Tibial artery (tissue), 4 donors: ENCODE data around the gene MRPS23.

Experiments used
- DNase-seq, 2 donors: peaks; one replicate each; pipeline ENCODE4 v3.0.0-alpha.2; 2019
- H3K27ac ChIP-seq, 2 donors: fragments of 200-600 bp; sonication (generic) in 1 of 2; 1 replicate in 1 of 2; 2 replicates in 1 of 2; pipeline ENCODE4 v1.5.1; 2018 to 2019; ENCODE audit warnings: mild to moderate bottlenecking in 1 of 2
- H3K27me3 ChIP-seq, 2 donors: fragments of 200-600 bp; sonication (generic) in 1 of 2; one replicate each; pipeline versions ENCODE4 v1.5.1 to v1.6.0; 2016 to 2019
- H3K36me3 ChIP-seq, 3 donors: fragments of 200-600 bp; sonication (generic) in 2 of 3; one replicate each; pipeline ENCODE4 v1.5.1; 2016 to 2019; ENCODE audit warnings: mild to moderate bottlenecking in 2 of 3
- H3K4me1 ChIP-seq, 4 donors: fragments of 200-600 bp; sonication (generic) in 2 of 4; 1 replicate in 3 of 4; 2 replicates in 1 of 4; pipeline ENCODE4 v1.5.1; 2016 to 2019
- H3K4me3 ChIP-seq, 2 donors: fragments of 200-600 bp; sonication (generic) in 1 of 2; 1 replicate in 1 of 2; 2 replicates in 1 of 2; pipeline ENCODE4 v1.5.1; 2018 to 2019; ENCODE audit warnings: mild to moderate bottlenecking in 2 of 2
- H3K9me3 ChIP-seq, 3 donors: fragments of 200-600 bp; sonication (generic) in 1 of 3; one replicate each; pipeline ENCODE4 v1.5.1; 2016 to 2019
- intact Hi-C: fragments of 100-400 bp; cut with DNase I; formaldehyde crosslinking; loops from one replicate; pipeline ENCODE4 v1.15.0; 2023; ENCODE audit warnings: low total_unique reads
- TF ChIP-seq, protein P1 (sequence below), 2 experiments: fragments of 200-600 bp in 1 of 2; fragments of 450-650 bp in 1 of 2; IDR thresholded peaks; one replicate each; pipeline ENCODE4 v1.5.1; 2017 to 2019; ENCODE audit warnings: antibody characterized with exemption in 2 of 2, mild to moderate bottlenecking in 1 of 2, moderate library complexity in 1 of 2

Gene MRPS23

DNA sequence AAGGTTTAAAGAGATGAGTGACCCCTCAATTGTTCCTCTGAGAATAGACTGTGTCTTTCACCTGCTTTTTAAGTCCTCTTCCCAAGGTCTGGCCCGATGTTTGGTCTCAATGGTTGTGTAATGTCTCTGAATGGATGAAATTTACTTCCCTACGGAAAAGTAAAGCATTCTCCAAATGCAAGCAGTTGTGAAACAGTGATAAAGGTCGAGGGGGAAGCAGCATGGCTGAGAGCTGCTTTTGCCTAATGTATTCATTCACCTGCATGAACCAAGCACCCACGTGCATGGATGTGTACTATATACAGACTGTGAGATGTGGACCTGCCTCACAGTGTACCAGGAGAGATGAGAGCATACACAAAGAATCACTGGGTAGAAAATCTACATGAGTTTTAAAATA is 11.4 kb downstream of the MRPS23 start:
- H3K27ac ChIP-seq = no peak overlapping the region
- TF ChIP-seq, protein P1, sequence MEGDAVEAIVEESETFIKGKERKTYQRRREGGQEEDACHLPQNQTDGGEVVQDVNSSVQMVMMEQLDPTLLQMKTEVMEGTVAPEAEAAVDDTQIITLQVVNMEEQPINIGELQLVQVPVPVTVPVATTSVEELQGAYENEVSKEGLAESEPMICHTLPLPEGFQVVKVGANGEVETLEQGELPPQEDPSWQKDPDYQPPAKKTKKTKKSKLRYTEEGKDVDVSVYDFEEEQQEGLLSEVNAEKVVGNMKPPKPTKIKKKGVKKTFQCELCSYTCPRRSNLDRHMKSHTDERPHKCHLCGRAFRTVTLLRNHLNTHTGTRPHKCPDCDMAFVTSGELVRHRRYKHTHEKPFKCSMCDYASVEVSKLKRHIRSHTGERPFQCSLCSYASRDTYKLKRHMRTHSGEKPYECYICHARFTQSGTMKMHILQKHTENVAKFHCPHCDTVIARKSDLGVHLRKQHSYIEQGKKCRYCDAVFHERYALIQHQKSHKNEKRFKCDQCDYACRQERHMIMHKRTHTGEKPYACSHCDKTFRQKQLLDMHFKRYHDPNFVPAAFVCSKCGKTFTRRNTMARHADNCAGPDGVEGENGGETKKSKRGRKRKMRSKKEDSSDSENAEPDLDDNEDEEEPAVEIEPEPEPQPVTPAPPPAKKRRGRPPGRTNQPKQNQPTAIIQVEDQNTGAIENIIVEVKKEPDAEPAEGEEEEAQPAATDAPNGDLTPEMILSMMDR (IDR thresholded peaks at IDR 0.05) = no peak
- no peaks in the 10 kb centered on the region for H3K27me3 ChIP-seq
- no peaks in the 10 kb centered on the region for H3K9me3 ChIP-seq
- no peak for DNase-seq
- H3K4me1 ChIP-seq = peaks cover 0 to 17% (median 11%) of the 10 kb centered on the region in 4 donors
- H3K4me3 ChIP-seq = no peak overlapping the region
- H3K36me3 ChIP-seq = peaks cover 24 to 53% (median 39%) of the 10 kb centered on the region in 3 donors
- intact Hi-C loops = loop anchor here (10.0 kb wide), 2 partner anchors 164 to 594 kb away; no protein-coding TSS in a partner anchor

DNA sequence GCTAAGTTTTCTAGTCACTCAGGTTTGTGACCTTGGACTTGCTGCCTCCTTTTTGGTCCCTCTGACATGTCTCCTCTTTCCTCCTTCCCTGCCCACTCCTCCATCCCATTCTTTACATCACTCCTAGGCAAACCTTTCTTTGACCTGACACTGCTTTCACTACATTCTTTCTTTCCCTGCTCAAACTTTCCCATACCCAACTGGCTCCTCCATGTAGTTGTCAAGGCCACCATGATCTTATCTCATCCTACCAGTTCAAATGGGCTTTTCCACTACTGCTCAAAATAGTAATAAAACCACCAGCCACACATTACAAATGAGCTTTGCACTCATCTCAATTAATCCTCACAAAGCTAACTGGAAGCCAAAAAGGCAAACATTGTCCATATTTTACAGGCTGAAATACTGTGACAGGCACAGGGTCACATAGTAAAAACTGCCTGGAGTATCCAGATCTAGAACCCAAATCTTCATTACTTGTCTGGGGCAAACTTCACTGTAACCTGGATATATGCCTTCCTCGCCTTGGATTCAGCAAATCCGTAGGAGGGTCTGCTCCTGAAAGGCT is 14.4 kb downstream of the MRPS23 start:
- Histone ChIP-seq H3K4me1 (peaks cover 0 to 28% (median 17%) of the 10 kb centered on the region in 4 donors), H3K27me3 (no peaks in the 10 kb centered on the region), H3K9me3 (no peaks in the 10 kb centered on the region), H3K27ac (peak overlapping the region; percentile 78 to 83), H3K36me3 (peaks cover 21 to 33% (median 32%) of the 10 kb centered on the region in 3 donors), H3K4me3 (no peak overlapping the region)
- TF ChIP-seq, protein P1 (IDR thresholded peaks at IDR 0.05) = no peak
- no peak for DNase-seq
- intact Hi-C loops = loop anchor here (10.0 kb wide), 2 partner anchors 161 to 591 kb away; no protein-coding TSS in a partner anchor

DNA sequence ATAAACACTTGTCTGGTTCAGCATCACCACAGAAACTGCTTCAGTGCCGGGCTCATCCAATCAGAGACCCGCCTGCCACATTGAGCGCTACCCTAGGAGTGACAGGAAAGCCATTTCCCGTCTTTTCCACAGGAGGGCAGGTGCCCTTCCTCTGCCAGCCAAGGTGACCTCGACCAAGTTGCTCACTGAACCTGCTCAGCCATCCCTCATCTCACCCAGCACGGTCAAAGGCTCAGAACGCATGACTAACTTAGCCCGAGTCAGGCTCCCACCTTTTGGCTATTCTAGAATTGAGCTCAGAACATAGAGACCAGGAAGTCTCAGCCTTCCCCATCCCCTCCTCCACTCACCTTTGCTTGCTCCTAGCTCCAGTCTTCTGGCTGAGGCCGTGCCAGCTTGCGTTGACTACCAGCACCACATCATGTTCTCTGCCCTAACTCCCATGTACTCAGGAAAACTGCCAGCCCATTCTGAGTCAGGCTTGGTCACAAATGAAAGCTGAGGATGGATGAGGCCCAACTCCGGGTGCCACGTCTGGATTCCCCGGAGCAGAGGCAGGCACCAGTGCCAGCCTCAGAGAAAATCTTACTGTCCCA is 15.6 kb downstream of the MRPS23 start:
- H3K4me3 ChIP-seq = peak overlapping the region in 1 of 2 donors; percentile 12
- no peaks in the 10 kb centered on the region for H3K27me3 ChIP-seq
- TF ChIP-seq, protein P1 (IDR thresholded peaks at IDR 0.05) = peak in 1 of 2 experiments; percentile 5
- H3K27ac ChIP-seq = peak overlapping the region; percentile 78 to 83
- intact Hi-C loops = loop anchor here (5.0 to 10.0 kb wide), 3 partner anchors 159 to 702 kb away; no protein-coding TSS in a partner anchor
- peak; percentile 80 to 96 for DNase-seq
- H3K36me3 ChIP-seq = peaks cover 9 to 21% (median 20%) of the 10 kb centered on the region in 3 donors
- peaks cover 0 to 28% (median 17%) of the 10 kb centered on the region in 4 donors for H3K4me1 ChIP-seq
- no peaks in the 10 kb centered on the region for H3K9me3 ChIP-seq

GRCh38 chr17:57833179-57833939 is 16.5 kb downstream of the MRPS23 start:
- Histone ChIP-seq H3K27ac (peak overlapping the region; percentile 78 to 83), H3K9me3 (no peaks in the 10 kb centered on the region), H3K4me1 (peaks cover 0 to 28% (median 17%) of the 10 kb centered on the region in 4 donors), H3K4me3 (peak overlapping the region; percentile 40 to 56), H3K27me3 (no peaks in the 10 kb centered on the region), H3K36me3 (peaks cover under 1 to 12% (median 12%) of the 10 kb centered on the region in 3 donors)
- peak; percentile 70 to 87 for DNase-seq
- intact Hi-C loops = loop anchor here (5.0 to 10.0 kb wide), 3 partner anchors 159 to 701 kb away; no protein-coding TSS in a partner anchor
- TF ChIP-seq, protein P1 (IDR thresholded peaks at IDR 0.05) = peak; percentile 89 to 91

DNA sequence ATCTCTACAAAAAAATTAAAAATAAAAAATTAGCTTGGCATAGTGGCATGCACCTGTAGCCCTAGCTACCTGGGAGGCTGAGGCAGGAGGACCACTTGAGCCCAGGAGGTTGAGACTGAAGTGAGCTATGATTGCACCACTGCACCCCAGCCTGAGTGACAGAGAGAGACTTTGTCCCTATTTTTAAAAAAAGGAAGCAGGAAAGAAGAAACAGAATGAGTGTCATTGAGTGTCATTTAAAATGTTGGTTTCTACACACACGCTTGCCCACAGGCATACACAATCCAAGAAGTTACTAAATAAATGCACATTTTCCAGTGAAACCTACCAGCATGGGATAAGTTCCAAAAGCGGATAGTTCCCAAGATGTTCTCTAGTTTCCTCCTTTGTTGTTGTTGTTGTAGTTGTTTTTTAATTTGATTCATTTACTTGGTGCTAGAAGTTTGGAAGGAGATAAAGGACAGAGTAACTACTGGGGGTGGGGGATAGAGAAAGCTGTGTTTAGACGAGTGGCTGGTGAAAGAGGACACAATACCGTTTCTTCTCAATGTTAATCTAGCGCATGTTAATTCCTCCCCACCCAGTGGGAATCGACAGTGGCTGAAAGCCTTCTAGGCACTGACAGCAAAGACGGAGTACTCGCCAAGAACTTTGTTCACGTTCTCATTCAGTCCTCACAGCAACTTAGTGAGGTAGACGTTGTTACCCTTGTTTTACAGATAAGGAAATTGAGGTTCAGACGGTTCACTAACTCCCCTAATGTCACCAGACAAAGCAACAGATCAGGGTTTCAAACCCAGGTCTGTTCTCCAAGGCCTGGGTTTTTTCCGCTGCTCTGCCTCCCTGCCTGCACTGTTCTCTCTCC is 17.3 kb downstream of the MRPS23 start:
- intact Hi-C loops = loop anchor here (5.0 to 10.0 kb wide), 3 partner anchors 158 to 700 kb away; no protein-coding TSS in a partner anchor
- no peaks in the 10 kb centered on the region for H3K9me3 ChIP-seq
- no peaks in the 10 kb centered on the region for H3K27me3 ChIP-seq
- no peak for DNase-seq
- peak overlapping the region; percentile 40 to 56 for H3K4me3 ChIP-seq
- TF ChIP-seq, protein P1 (IDR thresholded peaks at IDR 0.05) = no peak
- peak overlapping the region; percentile 78 to 83 for H3K27ac ChIP-seq
- peaks cover 0 to 28% (median 17%) of the 10 kb centered on the region in 4 donors for H3K4me1 ChIP-seq
- H3K36me3 ChIP-seq = peaks cover 0 to 8% (median 6%) of the 10 kb centered on the region in 3 donors
